ENCODE measurements around the gene TXNRD2.

Gene TXNRD2

GRCh38 chr22:19831016-19831415 lies 110.6 kb downstream of the TXNRD2 start:
- TF ChIP-seq, protein P1, sequence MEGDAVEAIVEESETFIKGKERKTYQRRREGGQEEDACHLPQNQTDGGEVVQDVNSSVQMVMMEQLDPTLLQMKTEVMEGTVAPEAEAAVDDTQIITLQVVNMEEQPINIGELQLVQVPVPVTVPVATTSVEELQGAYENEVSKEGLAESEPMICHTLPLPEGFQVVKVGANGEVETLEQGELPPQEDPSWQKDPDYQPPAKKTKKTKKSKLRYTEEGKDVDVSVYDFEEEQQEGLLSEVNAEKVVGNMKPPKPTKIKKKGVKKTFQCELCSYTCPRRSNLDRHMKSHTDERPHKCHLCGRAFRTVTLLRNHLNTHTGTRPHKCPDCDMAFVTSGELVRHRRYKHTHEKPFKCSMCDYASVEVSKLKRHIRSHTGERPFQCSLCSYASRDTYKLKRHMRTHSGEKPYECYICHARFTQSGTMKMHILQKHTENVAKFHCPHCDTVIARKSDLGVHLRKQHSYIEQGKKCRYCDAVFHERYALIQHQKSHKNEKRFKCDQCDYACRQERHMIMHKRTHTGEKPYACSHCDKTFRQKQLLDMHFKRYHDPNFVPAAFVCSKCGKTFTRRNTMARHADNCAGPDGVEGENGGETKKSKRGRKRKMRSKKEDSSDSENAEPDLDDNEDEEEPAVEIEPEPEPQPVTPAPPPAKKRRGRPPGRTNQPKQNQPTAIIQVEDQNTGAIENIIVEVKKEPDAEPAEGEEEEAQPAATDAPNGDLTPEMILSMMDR (conservative IDR thresholded peaks at IDR 0.05), result no peak
- TF ChIP-seq ZFX (IDR thresholded peaks at IDR 0.05), result no peak
- no peak overlapping the region for H3K27ac ChIP-seq

GRCh38 chr22:19828035-19828401 lies 113.6 kb downstream of the TXNRD2 start:
- TF ChIP-seq, protein P1 (conservative IDR thresholded peaks at IDR 0.05), result no peak
- TF ChIP-seq ZFX (IDR thresholded peaks at IDR 0.05), result no peak
- no peak overlapping the region for H3K27ac ChIP-seq

GRCh38 chr22:19827341-19828034 lies 114.1 kb downstream of the TXNRD2 start:
- TF ChIP-seq, protein P1 (conservative IDR thresholded peaks at IDR 0.05), result no peak
- TF ChIP-seq ZFX (IDR thresholded peaks at IDR 0.05), result no peak
- no peak overlapping the region for H3K27ac ChIP-seq

- TF ChIP-seq, protein P1 (conservative IDR thresholded peaks at IDR 0.05), result no peak
- TF ChIP-seq ZFX (IDR thresholded peaks at IDR 0.05), result no peak
- H3K27ac ChIP-seq, result no peak overlapping the region; the same call in 1 of the 2 replicates
These were observed 115.0 kb downstream of the TXNRD2 start for GRCh38 chr22:19826619-19826950.

DNA sequence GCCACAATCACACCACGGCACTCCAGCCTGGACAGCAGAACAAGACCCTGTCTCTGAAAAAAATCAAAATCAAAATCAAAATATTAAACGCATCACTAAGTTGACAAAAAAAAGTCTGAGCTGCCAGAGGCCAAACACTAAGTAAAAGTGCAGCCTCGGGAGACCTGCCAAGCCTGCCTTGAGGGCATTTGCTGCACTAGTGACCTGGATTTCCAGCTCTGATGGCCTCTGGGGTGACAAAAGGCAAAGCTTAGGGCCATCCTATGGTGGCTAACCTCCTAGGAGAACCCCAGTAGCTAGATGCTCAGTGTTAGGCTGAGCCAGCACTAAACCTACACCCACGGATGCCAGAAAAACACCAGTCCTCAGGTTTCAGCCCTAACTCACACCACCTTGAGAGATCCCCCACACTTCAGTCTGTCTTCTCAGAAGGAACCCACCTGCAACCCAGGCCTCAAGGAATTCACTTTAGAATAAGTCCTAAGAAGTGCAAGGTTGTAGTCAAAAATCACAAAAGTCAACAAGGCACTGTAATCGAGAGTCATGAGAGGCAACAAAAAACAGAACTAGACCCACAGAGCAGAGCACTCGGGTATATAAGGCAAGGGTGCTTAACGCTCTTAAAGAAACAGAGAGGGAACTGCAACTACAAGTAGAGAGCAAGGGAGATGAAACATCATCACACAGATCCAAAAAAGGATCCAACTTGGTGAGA lies 115.6 kb downstream of the TXNRD2 start:
- TF ChIP-seq, protein P1 (conservative IDR thresholded peaks at IDR 0.05), result no peak
- no peak for TF ChIP-seq ZFX (IDR thresholded peaks at IDR 0.05)
- H3K27ac ChIP-seq, result peak overlapping the region; percentile 42

All from C4-2B (cell line).